Gastrocnemius medialis (tissue), 4 donors: ENCODE data around the gene STX1A. TPM values are rescaled to one million over a fixed set of nuclear protein-coding genes. Genes with fewer than 3 reads are reported as not detected.

Source experiments
- ATAC-seq, 2 donors: fragments of 150-250 bp; one replicate each; pipeline ENCODE4 v1.9.1; 2016
- DNase-seq, 2 donors: peaks; one replicate each; pipeline ENCODE4 v3.0.0-alpha.2; 2019
- H3K27ac ChIP-seq, 4 donors: fragments of 200-600 bp; sonication (generic); 1 replicate in 1 of 4; 2 replicates in 3 of 4; pipeline ENCODE4 v1.5.1; 2016 to 2018; ENCODE audit warnings: mild to moderate bottlenecking in 2 of 4, moderate library complexity in 1 of 4
- H3K27me3 ChIP-seq, 3 donors: fragments of 200-600 bp; sonication (generic) in 2 of 3; 1 replicate in 1 of 3; 2 replicates in 2 of 3; pipeline versions ENCODE4 v1.5.1 to v1.6.0; 2016 to 2019; ENCODE audit warnings: mild to moderate bottlenecking in 1 of 3, moderate library complexity in 1 of 3
- H3K36me3 ChIP-seq, 2 donors: fragments of 200-600 bp; sonication (generic) in 1 of 2; one replicate each; pipeline ENCODE4 v1.5.1; 2017 to 2018
- H3K4me1 ChIP-seq, 2 donors: fragments of 200-600 bp; sonication (generic) in 1 of 2; one replicate each; pipeline ENCODE4 v1.5.1; 2016 to 2017; ENCODE audit warnings: mild to moderate bottlenecking in 2 of 2
- H3K4me3 ChIP-seq, 4 donors: fragments of 200-600 bp; sonication (generic) in 3 of 4; 1 replicate in 1 of 4; 2 replicates in 3 of 4; pipeline ENCODE4 v1.5.1; 2016 to 2019; ENCODE audit warnings: mild to moderate bottlenecking in 2 of 4
- H3K9me3 ChIP-seq, 3 donors: fragments of 200-600 bp; sonication (generic) in 2 of 3; 1 replicate in 1 of 3; 2 replicates in 2 of 3; pipeline ENCODE4 v1.5.1; 2016 to 2019
- POLR2A ChIP-seq, 2 donors: fragments of 450-650 bp; IDR thresholded peaks; one replicate each; pipeline ENCODE4 v1.6.1; 2017; ENCODE audit warnings: antibody characterized with exemption in 2 of 2, mild to moderate bottlenecking in 2 of 2, moderate library complexity in 2 of 2
- in situ Hi-C, 4 donors: fragments of 200-750 bp; cut with MboI; loops; one replicate each; pipeline versions ENCODE4 v1.15.0 to v1.8.0; 2017; ENCODE audit warnings: low sequenced_read_pairs in 4 of 4
- intact Hi-C: fragments of 100-400 bp; cut with DNase I; formaldehyde crosslinking; loops from one replicate; pipeline ENCODE4 v1.15.1; 2023; ENCODE audit warnings: low total_unique reads
- total RNA-seq, 4 donors: library from RNA; depleted of rRNA; stranded (reverse); fragments of >200 nt; gene quantifications; one replicate each; pipeline versions ENCODE4 v1.1.0 to v1.2.3, GENCODE V29; 2016
- TF ChIP-seq, protein P1 (sequence below), 5 experiments: fragments of 450-650 bp in 3 of 5; fragments of 200-600 bp in 2 of 5; sonication (generic) in 2 of 5; IDR thresholded peaks in 4 of 5; conservative IDR thresholded peaks in 1 of 5; 1 replicate in 4 of 5; 2 replicates in 1 of 5; pipeline ENCODE4 v1.5.1; 2016 to 2019; ENCODE audit warnings: antibody characterized with exemption in 5 of 5, mild to moderate bottlenecking in 3 of 5, moderate library complexity in 3 of 5

The STX1A gene
- total RNA-seq, 4 donors from 2014 or later: 0.83 to 8.1 (median 3.2) TPM

DNA sequence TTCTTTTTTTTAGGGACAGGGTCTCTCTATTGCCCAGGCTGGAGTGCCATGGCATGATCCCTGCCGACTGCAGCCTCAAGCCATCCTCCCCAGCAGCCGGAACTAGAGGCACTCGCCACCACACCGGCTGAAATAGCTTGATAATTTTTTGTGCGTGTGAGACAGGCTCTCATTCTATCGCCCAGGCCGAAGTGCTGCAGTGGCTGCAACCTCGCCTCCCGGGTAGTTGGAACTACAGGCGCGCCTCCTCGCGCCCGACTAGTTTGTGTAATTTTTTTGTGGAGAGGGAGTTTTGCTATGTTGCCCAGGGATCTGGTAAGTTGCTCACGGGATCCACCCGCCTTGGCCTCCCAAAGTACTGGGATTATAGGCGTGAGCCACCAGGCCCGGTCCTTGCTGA lies 34.2 kb downstream of the STX1A start:
- no peak overlapping the region for H3K27ac ChIP-seq
- peaks cover 0 to 38% of the 10 kb centered on the region in 2 donors for H3K36me3 ChIP-seq
- H3K27me3 ChIP-seq: no peaks in the 10 kb centered on the region
- DNase-seq (no peak), ATAC-seq (no peak)
- no peak overlapping the region for H3K4me3 ChIP-seq
- H3K9me3 ChIP-seq: no peaks in the 10 kb centered on the region
- intact Hi-C loops: no loop called here
- H3K4me1 ChIP-seq: peaks cover 26 to 30% of the 10 kb centered on the region in 2 donors
- in situ Hi-C loops: no loop called here
- TF ChIP-seq, protein P1, sequence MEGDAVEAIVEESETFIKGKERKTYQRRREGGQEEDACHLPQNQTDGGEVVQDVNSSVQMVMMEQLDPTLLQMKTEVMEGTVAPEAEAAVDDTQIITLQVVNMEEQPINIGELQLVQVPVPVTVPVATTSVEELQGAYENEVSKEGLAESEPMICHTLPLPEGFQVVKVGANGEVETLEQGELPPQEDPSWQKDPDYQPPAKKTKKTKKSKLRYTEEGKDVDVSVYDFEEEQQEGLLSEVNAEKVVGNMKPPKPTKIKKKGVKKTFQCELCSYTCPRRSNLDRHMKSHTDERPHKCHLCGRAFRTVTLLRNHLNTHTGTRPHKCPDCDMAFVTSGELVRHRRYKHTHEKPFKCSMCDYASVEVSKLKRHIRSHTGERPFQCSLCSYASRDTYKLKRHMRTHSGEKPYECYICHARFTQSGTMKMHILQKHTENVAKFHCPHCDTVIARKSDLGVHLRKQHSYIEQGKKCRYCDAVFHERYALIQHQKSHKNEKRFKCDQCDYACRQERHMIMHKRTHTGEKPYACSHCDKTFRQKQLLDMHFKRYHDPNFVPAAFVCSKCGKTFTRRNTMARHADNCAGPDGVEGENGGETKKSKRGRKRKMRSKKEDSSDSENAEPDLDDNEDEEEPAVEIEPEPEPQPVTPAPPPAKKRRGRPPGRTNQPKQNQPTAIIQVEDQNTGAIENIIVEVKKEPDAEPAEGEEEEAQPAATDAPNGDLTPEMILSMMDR (IDR thresholded peaks at IDR 0.05 in 4 of 5, conservative IDR thresholded peaks at IDR 0.05 in 1 of 5): no peak
- TF ChIP-seq POLR2A (IDR thresholded peaks at IDR 0.05): no peak

DNA sequence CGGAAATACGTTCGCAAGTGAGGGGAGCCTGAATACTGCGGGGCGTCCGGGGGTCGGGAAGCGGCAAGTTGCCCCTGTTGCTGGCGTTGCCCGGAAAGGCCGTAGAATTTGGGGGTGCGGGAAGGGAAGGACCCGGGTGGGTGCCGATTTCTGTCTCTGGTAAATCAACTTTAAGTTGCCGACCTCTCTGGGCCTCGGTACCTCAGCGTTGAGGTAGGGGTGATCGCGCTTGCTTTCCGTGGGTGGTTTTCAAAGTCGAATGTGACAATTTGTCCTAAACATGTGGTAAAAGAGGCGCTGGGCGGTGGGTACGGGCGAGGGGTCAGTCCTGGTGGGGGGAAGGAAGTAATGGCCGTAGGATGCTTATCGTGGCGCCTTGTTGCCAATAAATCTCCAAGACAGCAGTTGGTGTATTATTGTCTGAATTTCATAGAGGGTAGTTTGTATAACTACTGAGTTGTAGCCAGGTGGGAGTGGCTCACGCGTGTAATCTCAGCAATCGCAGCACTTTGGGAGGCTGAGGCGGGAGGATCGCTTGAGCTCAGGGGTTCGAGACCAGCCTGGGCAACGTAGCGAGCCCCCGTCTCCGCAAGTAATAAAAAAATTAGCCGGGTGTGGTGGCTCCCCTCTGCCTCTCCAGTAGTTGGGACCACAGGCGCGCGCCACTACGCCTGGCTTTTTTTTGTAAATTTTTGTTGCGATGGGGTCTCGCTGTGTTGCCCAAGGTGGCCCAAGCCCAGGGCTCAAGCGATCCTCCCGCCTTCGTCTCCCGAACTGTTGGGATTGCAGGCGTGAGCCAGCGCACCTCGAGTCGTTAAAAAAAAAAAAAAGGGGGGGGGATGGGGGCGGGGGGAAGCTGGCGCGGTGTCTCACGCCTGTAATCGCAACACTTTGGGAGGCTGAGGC lies 35.4 kb downstream of the STX1A start:
- H3K9me3 ChIP-seq: no peaks in the 10 kb centered on the region
- peak overlapping the region; percentile 83 to 96 (median 92) for H3K27ac ChIP-seq
- DNase-seq (no peak), ATAC-seq (peak; percentile 3 to 5)
- in situ Hi-C loops (no loop called here), intact Hi-C loops (loop anchor here (2.0 to 5.0 kb wide), 3 partner anchors 33 to 72 kb away; partner anchors contain the start of genes ABHD11 and STX1A)
- H3K4me1 ChIP-seq: peaks cover 34 to 36% of the 10 kb centered on the region in 2 donors
- H3K36me3 ChIP-seq: peaks cover 0 to 27% of the 10 kb centered on the region in 2 donors
- TF ChIP-seq, protein P1 (IDR thresholded peaks at IDR 0.05 in 4 of 5, conservative IDR thresholded peaks at IDR 0.05 in 1 of 5): no peak
- no peak for TF ChIP-seq POLR2A (IDR thresholded peaks at IDR 0.05)
- H3K4me3 ChIP-seq: peak overlapping the region; percentile 91 to 99 (median 94)
- H3K27me3 ChIP-seq: no peaks in the 10 kb centered on the region

DNA sequence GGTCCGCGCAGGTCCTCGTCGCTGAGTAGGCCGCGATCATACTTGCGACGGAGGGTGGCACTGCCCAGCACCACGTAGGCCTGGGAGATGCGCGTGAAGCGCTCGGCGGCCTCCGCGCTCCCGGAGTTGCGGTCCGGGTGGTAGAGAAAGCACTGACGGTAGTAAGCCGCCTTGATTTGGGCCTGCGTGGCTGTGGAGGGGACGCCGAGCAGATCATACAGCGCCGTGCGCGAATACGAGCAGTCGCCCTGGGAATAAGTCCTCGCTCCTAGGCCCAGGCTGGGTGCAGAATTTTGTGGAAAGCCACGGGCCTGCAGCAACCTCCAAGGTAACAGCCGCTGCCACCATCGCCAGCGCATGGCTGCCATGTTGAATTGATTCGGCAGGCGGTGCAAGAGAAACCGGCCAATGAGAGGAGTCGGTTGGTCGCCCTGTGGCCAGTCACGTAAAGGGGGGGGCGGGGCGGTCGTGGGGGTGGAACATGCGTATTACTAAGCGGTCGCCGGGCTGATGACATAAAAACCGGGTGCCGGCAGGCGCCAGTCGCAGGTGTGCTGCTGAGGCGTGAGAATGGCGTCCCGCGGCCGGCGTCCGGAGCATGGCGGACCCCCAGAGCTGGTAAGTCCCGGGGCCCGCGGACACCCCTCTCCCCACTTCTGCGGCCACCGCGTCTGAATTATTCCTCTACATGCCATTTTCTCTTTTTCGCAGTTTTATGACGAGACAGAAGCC lies 36.2 kb downstream of the STX1A start, which contains the start of the genes BUD23 and DNAJC30:
Gene BUD23, plus strand, starts transcription at position 542 of the 732 bp plus-strand sequence. Its CDS starts 29 bp downstream, at position 571.
Gene DNAJC30, minus strand, starts transcription at position 398 of the 732 bp plus-strand sequence. Its CDS starts 30 bp downstream, at position 368.
- in situ Hi-C loops: no loop called here
- intact Hi-C loops: loop anchor here (2.0 to 5.0 kb wide), 3 partner anchors 34 to 71 kb away; partner anchors contain the start of genes ABHD11 and STX1A
- peaks cover 36% of the 10 kb centered on the region in 2 donors for H3K4me1 ChIP-seq
- peak; percentile 84 to 89 for TF ChIP-seq POLR2A (IDR thresholded peaks at IDR 0.05)
- TF ChIP-seq, protein P1 (IDR thresholded peaks at IDR 0.05 in 4 of 5, conservative IDR thresholded peaks at IDR 0.05 in 1 of 5): peak in 1 of 5 experiments; percentile 27
- H3K36me3 ChIP-seq: peaks cover 0 to 19% of the 10 kb centered on the region in 2 donors
- DNase-seq (peak; percentile 98), ATAC-seq (peak; percentile 98)
- H3K27ac ChIP-seq: peak within 1 kb of the TSS; percentile 83 to 96 (median 92)
- no peaks in the 10 kb centered on the region for H3K27me3 ChIP-seq
- H3K9me3 ChIP-seq: no peaks in the 10 kb centered on the region
- peak within 1 kb of the TSS; percentile 91 to 99 (median 94) for H3K4me3 ChIP-seq

DNA sequence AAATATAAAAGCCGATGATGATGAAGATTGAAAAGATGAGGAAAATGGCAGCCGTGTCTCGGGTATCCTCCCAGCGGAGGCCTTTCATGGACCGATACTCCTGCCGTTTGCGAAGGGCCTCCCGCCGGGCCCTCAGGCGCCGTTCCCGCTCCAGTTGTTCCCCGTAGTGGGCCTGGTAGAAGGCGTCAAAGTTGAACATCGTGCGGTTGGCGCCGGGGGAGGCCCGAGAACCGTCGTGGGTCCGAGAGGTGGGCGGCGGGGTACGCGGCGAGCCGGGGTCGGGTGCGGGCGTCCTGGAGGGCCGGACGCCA lies 36.8 kb downstream of the STX1A start:
- no peak for TF ChIP-seq POLR2A (IDR thresholded peaks at IDR 0.05)
- TF ChIP-seq, protein P1 (IDR thresholded peaks at IDR 0.05 in 4 of 5, conservative IDR thresholded peaks at IDR 0.05 in 1 of 5): no peak
- DNase-seq (no peak), ATAC-seq (peak; percentile 1 to 16)
- H3K9me3 ChIP-seq: no peaks in the 10 kb centered on the region
- in situ Hi-C loops: no loop called here
- H3K4me3 ChIP-seq: peak overlapping the region; percentile 91 to 99 (median 94)
- no peaks in the 10 kb centered on the region for H3K27me3 ChIP-seq
- intact Hi-C loops: loop anchor here (2.0 to 5.0 kb wide), 3 partner anchors 35 to 70 kb away; partner anchors contain the start of genes ABHD11 and STX1A
- peak overlapping the region; percentile 83 to 96 (median 92) for H3K27ac ChIP-seq
- H3K4me1 ChIP-seq: peaks cover 36% of the 10 kb centered on the region in 2 donors
- peaks cover 0 to 14% of the 10 kb centered on the region in 2 donors for H3K36me3 ChIP-seq
